H1 (cell line): ENCODE results near the gene EFHD1. TPM values are rescaled to one million over a fixed set of nuclear protein-coding genes. Genes with fewer than 3 reads are reported as not detected.

Experiments
- polyA plus RNA-seq, 7 experiments: library from polyadenylated mRNA; depleted of rRNA in 3 of 7; stranded (reverse) in 5 of 7; unstranded in 2 of 7; fragments of >200 nt in 5 of 7; fragments of 200-250 nt in 2 of 7; gene quantifications; 1 replicate in 5 of 7; 2 replicates in 1 of 7; 4 replicates in 1 of 7; pipeline versions ENCODE4 v1.2.1 to v1.2.3, GENCODE V29; 2011 to 2013; ENCODE audit warnings: missing spikeins in 2 of 7, mixed read lengths in 2 of 7
- total RNA-seq: library from RNA; stranded (reverse); fragmentation: NEBNext Ultra II Directional; extraction: Animal tissue kit (Norgen Biotek cat#: 25700); gene quantifications from 2 replicates; pipeline ENCODE4 v1.2.1, GENCODE V29; 2021
- TF ChIP-seq, protein P1 (sequence below), 3 experiments: IDR thresholded peaks; 1 replicate in 2 of 3; 2 replicates in 1 of 3; pipeline versions ENCODE4 v1.5.1 to v1.6.1; 2011; ENCODE audit warnings: low read length in 3 of 3, mild to moderate bottlenecking in 3 of 3, inconsistent platforms in 2 of 3, low read depth in 1 of 3, moderate library complexity in 1 of 3; ENCODE audit not compliant: insufficient read depth in 1 of 3; ENCODE audit errors: control extremely low read depth in 1 of 3

The EFHD1 gene
- total and polyA plus RNA-seq, 2 of the 8 experiments (the other 6 are each of a cell fraction or from before 2014, with no cell fraction given): 3.4 to 4.5 TPM

DNA sequence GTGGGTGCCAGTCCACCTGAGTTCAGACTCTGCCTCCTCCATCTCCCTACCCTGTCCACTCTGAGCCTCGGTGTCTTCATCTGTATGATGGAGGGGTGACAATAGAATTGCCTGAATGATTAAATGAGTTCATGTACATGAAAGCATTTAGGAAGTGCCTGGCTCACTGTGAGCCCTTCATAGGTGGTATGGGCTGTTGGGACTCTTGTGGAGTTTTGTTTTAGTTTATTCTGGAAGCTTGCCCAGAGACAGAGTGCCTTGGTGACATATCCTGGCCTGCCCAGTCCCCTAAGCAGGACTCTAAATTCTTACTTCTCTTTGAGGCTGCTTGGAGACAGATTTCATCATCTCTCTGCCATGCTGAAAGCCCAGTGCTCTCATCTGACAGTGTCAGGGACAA lies 39.2 kb downstream of the EFHD1 start (continued):
- TF ChIP-seq, protein P1, sequence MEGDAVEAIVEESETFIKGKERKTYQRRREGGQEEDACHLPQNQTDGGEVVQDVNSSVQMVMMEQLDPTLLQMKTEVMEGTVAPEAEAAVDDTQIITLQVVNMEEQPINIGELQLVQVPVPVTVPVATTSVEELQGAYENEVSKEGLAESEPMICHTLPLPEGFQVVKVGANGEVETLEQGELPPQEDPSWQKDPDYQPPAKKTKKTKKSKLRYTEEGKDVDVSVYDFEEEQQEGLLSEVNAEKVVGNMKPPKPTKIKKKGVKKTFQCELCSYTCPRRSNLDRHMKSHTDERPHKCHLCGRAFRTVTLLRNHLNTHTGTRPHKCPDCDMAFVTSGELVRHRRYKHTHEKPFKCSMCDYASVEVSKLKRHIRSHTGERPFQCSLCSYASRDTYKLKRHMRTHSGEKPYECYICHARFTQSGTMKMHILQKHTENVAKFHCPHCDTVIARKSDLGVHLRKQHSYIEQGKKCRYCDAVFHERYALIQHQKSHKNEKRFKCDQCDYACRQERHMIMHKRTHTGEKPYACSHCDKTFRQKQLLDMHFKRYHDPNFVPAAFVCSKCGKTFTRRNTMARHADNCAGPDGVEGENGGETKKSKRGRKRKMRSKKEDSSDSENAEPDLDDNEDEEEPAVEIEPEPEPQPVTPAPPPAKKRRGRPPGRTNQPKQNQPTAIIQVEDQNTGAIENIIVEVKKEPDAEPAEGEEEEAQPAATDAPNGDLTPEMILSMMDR (IDR thresholded peaks at IDR 0.05; ENCODE audit: control extremely low read depth in 1 of 3, insufficient read depth in 1 of 3, low read depth in 1 of 3, low read length in 3 of 3): no peak
